ENCODE measurements around the gene BAD. TPM values are rescaled to one million over a fixed set of nuclear protein-coding genes. Genes with fewer than 3 reads are reported as not detected.
"Not testable (repeated sequence)": the region's sequence is repeated elsewhere in the genome, so short reads cannot be mapped to it uniquely, and the experiment has no call there.

BAD gene
- total RNA-seq = 100 to 1,000 TPM in 3 of 4 donors, 10 to 100 TPM in 1; 87.5 to 135 (median 111) TPM
- polyA plus RNA-seq = 164 TPM
- long read RNA-seq, donor 1, transcript BAD-203 (3 exons, 1,157 nt) = minor isoform, 14 of 158 reads
- long read RNA-seq, donor 1, transcript BAD-201 (4 exons, 929 nt) = major isoform, 127 of 158 reads
- long read RNA-seq, donor 1, partial matches to known transcripts = 1 of 158 reads
- long read RNA-seq, donor 1, other reads (novel, unspliced or antisense) = 8 of 158 reads
- long read RNA-seq, donor 2, transcript BAD-201 (4 exons, 929 nt) = major isoform, 87 of 123 reads
- long read RNA-seq, donor 2, transcript BAD-203 (3 exons, 1,157 nt) = minor isoform, 21 of 123 reads
- long read RNA-seq, donor 2, partial matches to known transcripts = 0 of 123 reads
- long read RNA-seq, donor 2, other reads (novel, unspliced or antisense) = 8 of 123 reads
- long read RNA-seq, donor 3, transcript BAD-203 (3 exons, 1,157 nt) = minor isoform, 18 of 142 reads
- long read RNA-seq, donor 3, transcript BAD-201 (4 exons, 929 nt) = major isoform, 114 of 142 reads
- long read RNA-seq, donor 3, partial matches to known transcripts = 0 of 142 reads
- long read RNA-seq, donor 3, other reads (novel, unspliced or antisense) = 8 of 142 reads
- long read RNA-seq, donor 4, transcript BAD-203 (3 exons, 1,157 nt) = minor isoform, 18 of 113 reads
- long read RNA-seq, donor 4, transcript BAD-201 (4 exons, 929 nt) = major isoform, 84 of 113 reads
- long read RNA-seq, donor 4, partial matches to known transcripts = 1 of 113 reads
- long read RNA-seq, donor 4, other reads (novel, unspliced or antisense) = 8 of 113 reads

DNA sequence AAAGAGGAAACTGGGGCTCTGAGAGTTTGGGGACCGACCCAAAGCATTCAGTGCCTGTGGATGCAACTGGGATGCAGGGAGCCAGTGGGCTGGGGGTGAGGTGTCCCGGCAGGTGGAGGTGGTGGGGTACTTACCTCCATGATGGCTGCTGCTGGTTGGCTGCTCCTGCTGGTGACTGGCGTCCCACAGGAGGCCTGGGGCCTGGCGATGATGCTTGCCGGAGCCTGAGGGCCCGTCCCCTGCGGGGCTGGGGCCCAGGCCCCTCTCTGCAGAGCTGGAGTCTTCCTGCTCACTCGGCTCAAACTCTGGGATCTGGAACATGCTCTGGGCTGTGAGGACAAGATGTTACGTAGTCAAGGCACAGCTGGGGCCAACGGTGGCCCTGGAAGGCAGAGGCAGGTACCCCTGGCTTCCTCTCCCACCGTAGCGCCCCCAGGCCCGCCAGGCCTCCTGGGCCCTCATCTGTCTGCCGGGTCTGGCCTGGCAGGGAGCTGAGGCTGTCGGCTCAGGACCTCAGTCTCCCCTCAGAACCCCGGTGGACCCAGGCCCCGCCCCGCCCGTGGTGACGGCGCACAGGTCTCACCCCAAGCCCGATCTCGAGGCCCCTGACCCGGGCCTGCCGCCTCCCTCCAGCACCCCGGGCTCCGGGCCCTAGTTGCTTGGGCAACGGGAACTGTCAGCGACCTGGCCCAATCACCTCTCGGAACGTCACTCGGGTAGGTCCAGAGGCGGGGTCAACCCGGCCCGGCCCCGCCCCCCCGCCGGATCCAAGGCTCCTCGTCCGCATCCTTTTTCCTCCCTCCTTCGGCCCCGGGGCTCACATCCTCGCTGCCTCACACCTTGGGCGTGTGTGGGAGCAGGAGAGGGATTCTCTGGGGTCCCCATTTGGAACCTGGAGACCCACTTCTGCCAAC lies at the start of gene BAD:
BAD (minus strand) TSS at position 618 of the 914 bp plus-strand sequence; CDS start at position 321, 297 bp downstream.
- peaks cover 7% of the 10 kb centered on the region for H3K4me1 ChIP-seq (ENCODE audit: control insufficient read depth, insufficient read depth, low read length)
- peak within 1 kb of the TSS; percentile 84 for H3K4me3 ChIP-seq (ENCODE audit: low read length)
- no peaks in the 10 kb centered on the region for H3K9me3 ChIP-seq (ENCODE audit: control insufficient read depth, low read length)
- H3K27ac ChIP-seq (ENCODE audit: low read length) = peak within 1 kb of the TSS; percentile 84
- WGBS = 3% methylated on average over 44 of the region's 44 CpGs
- no peaks in the 10 kb centered on the region for H3K27me3 ChIP-seq (ENCODE audit: control insufficient read depth, insufficient read depth)
- ATAC-seq (peak; percentile 92), DNase-seq (peak; percentile 95 to 98 (median 98))
- intact Hi-C loops (cut with DNase I) = no loop called here

DNA sequence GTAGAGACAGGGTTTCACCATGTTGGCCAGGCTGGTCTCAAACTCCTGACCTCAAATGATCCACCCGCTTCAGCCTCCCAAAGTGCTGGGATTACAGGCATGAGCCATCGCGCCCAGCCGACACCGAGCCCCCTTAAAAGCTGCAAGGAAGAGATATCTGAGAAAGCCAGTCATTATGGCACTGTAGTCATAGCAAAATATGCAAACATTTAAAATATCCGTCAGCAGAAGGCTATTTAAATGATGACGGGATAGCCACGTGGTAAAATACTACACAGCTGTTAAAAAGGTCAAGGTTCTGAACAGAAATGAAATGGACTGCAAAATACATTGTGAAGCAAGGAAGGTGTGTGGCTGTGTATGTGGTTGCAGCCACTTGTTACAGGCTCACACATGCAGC lies 49.1 kb upstream of the BAD start:
- intact Hi-C loops (cut with DNase I) = no loop called here
- no peaks in the 10 kb centered on the region for H3K9me3 ChIP-seq (ENCODE audit: control insufficient read depth, low read length)
- peaks cover 7% of the 10 kb centered on the region for H3K4me1 ChIP-seq (ENCODE audit: control insufficient read depth, insufficient read depth, low read length)
- ATAC-seq = no peak
- H3K4me3 ChIP-seq (ENCODE audit: low read length) = no peak overlapping the region
- no peak for DNase-seq
- H3K27ac ChIP-seq (ENCODE audit: low read length) = no peak overlapping the region
- 89% methylated on average over 8 of the region's 8 CpGs for WGBS
- no peaks in the 10 kb centered on the region for H3K27me3 ChIP-seq (ENCODE audit: control insufficient read depth, insufficient read depth)

DNA sequence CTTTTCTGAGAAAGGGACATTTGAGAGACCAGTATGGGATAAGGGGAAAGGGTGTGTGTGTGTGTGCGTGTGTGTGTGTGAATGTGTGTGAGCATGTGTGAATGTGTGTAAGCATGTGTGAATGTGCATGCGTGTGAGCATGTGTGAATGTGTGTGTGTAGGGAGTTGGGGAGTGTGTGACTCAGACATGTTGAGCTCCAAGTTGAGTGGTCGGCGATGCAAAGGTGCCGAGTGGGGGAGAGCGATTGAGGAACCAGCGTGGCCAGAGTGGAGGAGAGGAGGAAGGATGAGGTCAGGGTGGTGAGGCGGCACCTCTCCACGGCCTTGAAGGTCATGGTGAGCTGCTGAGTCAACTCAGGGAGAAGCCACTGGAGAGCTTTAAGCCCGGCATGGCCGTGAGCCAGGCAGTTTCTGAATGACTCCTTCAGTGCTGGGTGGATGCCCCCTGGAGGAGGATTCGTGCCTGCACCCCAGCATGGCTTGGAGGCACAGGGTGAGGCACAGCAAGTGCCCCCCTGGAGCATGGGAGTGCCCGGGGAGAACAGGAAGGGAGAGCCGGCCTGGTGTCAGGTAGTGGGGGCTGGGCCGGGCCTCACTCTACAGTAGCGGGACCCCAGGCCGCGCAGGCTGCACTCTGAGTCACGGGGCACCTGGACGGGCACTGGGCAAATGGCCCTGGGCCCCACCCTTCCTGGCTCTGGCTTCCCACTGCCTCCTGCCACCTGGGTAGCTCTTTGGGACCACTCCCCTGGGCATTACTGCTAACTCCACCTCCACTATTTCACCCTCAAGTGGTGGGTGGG lies 47.3 kb upstream of the BAD start:
- 38% methylated on average over 20 of the region's 20 CpGs for WGBS
- peaks cover 7% of the 10 kb centered on the region for H3K4me1 ChIP-seq (ENCODE audit: control insufficient read depth, insufficient read depth, low read length)
- H3K9me3 ChIP-seq (ENCODE audit: control insufficient read depth, low read length) = no peaks in the 10 kb centered on the region
- H3K27ac ChIP-seq (ENCODE audit: low read length) = no peak overlapping the region
- H3K27me3 ChIP-seq (ENCODE audit: control insufficient read depth, insufficient read depth) = no peaks in the 10 kb centered on the region
- intact Hi-C loops (cut with DNase I) = no loop called here
- DNase-seq (peak; percentile 89 to 93 (median 91)), ATAC-seq (peak; percentile 56 to 75)
- H3K4me3 ChIP-seq (ENCODE audit: low read length) = no peak overlapping the region

DNA sequence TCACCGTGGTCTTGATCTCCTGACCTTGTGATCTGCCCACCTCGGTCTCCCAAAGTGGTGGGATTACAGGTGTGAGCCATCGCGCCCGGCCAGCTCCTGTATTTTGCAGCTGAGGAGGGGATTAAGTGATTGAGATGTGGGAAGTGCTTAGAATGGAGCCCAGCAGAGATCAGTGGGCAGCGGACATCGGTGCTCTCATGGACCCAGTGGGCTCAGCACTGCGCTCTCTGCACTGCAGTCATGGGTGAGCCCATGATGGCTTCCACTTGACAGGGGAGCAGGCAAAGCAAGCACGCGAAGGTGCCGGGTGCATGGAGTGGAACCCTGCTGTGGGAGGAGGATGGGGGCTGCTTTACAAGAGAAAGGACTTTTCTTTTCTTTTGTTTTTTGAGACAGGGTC lies 46.4 kb upstream of the BAD start:
- ATAC-seq = no peak

DNA sequence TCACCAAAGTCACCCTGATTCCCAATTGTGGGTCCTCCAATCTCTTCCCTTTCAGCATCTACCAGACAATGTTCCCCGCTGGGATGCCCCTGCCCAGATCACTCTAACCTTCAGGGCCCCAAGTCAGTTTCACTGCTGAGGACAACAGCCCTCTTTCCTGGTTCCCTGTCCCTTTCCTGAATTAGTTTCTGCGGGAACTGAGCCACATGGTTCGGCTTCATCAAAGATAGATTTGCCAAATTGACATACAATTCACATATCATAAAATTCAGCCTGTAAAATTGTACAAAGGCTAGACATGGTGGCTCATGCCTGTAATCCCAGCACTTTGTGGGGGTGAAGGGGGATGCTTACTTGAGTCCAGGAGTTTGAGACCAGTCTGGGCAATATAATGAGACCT lies 43.5 kb upstream of the BAD start:
- Histone ChIP-seq H3K27me3 (ENCODE audit: control insufficient read depth, insufficient read depth) (no peaks in the 10 kb centered on the region), H3K9me3 (ENCODE audit: control insufficient read depth, low read length) (no peaks in the 10 kb centered on the region), H3K27ac (ENCODE audit: low read length) (no peak overlapping the region), H3K4me3 (ENCODE audit: low read length) (no peak overlapping the region), H3K4me1 (ENCODE audit: control insufficient read depth, insufficient read depth, low read length) (peaks cover 7% of the 10 kb centered on the region)
- ATAC-seq (no peak), DNase-seq (no peak)
- intact Hi-C loops (cut with DNase I) = no loop called here
- 80% methylated on average over 3 of the region's 3 CpGs for WGBS

More for the DNA sequence above, 46.4 kb upstream of the BAD start:
- DNase-seq = no peak
- H3K9me3 ChIP-seq (ENCODE audit: control insufficient read depth, low read length) = no peaks in the 10 kb centered on the region
- H3K27me3 ChIP-seq (ENCODE audit: control insufficient read depth, insufficient read depth) = no peaks in the 10 kb centered on the region
- intact Hi-C loops (cut with DNase I) = no loop called here
- H3K4me1 ChIP-seq (ENCODE audit: control insufficient read depth, insufficient read depth, low read length) = peaks cover 7% of the 10 kb centered on the region
- H3K4me3 ChIP-seq (ENCODE audit: low read length) = no peak overlapping the region
- 77% methylated on average over 11 of the region's 11 CpGs for WGBS
- no peak overlapping the region for H3K27ac ChIP-seq (ENCODE audit: low read length)

DNA sequence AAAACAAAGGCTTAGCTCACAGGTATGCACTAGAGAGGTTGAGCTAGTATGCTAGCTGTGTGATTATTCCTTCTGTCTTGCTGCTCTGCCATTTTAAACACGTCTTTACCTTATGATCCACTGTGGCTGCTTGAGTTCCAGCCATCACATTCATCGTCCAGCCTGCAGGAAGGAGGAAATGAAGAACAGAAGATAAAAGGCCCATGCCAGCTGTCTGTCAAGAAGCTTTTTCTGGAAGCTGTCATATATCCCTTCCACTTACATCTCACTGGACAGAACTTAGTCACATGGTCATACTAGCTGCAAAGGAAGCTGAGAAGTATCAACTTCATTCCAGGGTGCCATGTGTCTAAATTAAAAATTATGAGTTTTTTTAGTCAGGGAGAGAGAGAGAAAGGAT lies 42.9 kb upstream of the BAD start:
- Histone ChIP-seq H3K27ac (ENCODE audit: low read length) (no peak overlapping the region), H3K4me3 (ENCODE audit: low read length) (no peak overlapping the region), H3K9me3 (ENCODE audit: control insufficient read depth, low read length) (no peaks in the 10 kb centered on the region), H3K27me3 (ENCODE audit: control insufficient read depth, insufficient read depth) (no peaks in the 10 kb centered on the region), H3K4me1 (ENCODE audit: control insufficient read depth, insufficient read depth, low read length) (peaks cover 7% of the 10 kb centered on the region)
- ATAC-seq (no peak), DNase-seq (no peak)
- WGBS = 82% methylated on average over 2 of the region's 2 CpGs
- intact Hi-C loops (cut with DNase I) = no loop called here

DNA sequence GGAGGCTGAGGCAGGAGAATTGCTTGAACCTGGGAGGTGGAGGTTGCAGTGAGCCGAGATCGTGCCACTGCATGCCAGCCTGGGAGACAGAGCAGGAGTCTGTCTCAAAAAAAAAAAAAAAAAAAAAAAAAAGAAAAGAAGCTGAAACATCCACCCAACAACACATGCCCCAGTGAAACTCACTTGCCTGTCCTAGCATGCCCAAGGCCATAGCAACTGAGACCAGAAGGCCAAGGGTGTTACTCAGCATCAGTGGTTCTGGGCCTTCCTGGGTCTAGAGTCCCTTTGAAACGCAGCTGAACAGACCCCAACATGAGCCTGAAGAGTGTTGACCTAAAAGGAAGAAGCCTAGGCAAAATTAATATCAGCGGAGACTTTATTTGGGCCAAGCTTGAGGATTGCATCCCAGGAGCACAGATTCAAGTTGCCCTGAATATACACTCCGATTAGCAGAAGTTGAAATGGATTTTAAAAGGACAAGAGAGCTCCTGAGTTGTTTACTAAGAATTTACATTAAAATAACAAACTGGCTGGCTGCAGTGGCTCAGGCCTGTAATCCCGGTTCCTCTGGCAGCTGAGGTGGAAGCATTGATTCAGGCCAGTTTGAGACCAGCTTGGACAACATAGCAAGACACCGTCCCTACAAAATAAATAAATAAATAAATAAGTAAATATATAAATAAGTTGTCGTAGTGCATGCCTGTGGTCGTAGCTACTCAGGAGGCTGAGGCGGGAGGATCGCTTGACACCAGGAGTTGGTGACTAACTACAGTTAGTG lies 40.4 kb upstream of the BAD start:
- intact Hi-C loops (cut with DNase I) = no loop called here
- Histone ChIP-seq H3K27ac (ENCODE audit: low read length) (no peak overlapping the region), H3K4me1 (ENCODE audit: control insufficient read depth, insufficient read depth, low read length) (no peaks in the 10 kb centered on the region), H3K27me3 (ENCODE audit: control insufficient read depth, insufficient read depth) (no peaks in the 10 kb centered on the region), H3K9me3 (ENCODE audit: control insufficient read depth, low read length) (no peaks in the 10 kb centered on the region), H3K4me3 (ENCODE audit: low read length) (no peak overlapping the region)
- 84% methylated on average over 11 of the region's 11 CpGs for WGBS
- ATAC-seq (no peak), DNase-seq (peak in 1 of 3 donors; percentile 5)

DNA sequence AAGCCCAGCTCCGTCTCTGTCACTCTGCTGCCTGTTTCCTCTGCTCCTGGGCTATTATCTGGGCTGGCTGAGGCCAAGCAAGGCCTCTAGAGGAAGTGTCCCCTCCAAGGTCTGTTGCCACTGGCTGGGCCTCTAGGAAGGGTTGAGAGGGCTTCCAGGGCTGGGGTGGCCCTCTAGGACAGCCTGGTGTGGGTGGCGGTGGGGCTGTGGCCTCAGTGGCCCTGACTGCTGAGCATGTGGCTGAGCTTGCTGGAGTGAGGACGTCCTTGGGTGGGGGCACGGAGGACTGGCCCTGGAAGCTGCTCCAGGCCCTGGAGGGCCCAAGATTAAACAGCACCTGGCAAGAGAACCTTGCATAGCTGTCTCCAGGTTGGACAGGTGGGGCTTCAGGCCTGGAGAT lies 39.5 kb upstream of the BAD start:
- H3K4me1 ChIP-seq (ENCODE audit: control insufficient read depth, insufficient read depth, low read length); H3K9me3 ChIP-seq (ENCODE audit: control insufficient read depth, low read length); H3K27me3 ChIP-seq (ENCODE audit: control insufficient read depth, insufficient read depth); H3K27ac ChIP-seq (ENCODE audit: low read length); H3K4me3 ChIP-seq (ENCODE audit: low read length); ATAC-seq; intact Hi-C loops (cut with DNase I): not testable (repeated sequence)
- peak in 2 of 3 donors; percentile 41 to 44 for DNase-seq
- WGBS = 84% methylated on average over 4 of the region's 4 CpGs

DNA sequence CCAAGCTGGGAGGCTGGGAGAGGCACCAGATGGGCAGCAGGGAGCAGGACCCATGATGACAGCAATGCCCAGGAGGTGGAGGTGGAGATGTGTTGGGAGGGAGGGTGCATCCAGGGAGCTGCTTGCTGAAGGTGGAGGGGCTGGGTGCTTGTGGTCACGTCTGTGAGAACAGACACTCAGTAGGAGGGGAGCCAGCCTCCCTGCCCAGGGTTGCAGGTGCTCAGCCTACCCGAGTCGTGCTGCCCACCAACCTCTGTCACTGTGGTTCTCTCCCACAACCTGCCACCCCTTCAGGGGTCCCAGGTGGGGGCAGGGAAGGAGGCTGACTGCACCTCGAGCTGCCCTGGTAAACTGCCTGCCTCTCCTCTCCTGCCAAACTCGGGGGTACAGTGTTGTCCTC lies 38.9 kb upstream of the BAD start:
- no peaks in the 10 kb centered on the region for H3K27me3 ChIP-seq (ENCODE audit: control insufficient read depth, insufficient read depth)
- WGBS = 76% methylated on average over 5 of the region's 5 CpGs
- no peak overlapping the region for H3K4me3 ChIP-seq (ENCODE audit: low read length)
- no peak for ATAC-seq
- no peaks in the 10 kb centered on the region for H3K9me3 ChIP-seq (ENCODE audit: control insufficient read depth, low read length)
- DNase-seq = peak in 2 of 3 donors; percentile 42
- intact Hi-C loops (cut with DNase I) = no loop called here
- H3K27ac ChIP-seq (ENCODE audit: low read length) = no peak overlapping the region
- no peaks in the 10 kb centered on the region for H3K4me1 ChIP-seq (ENCODE audit: control insufficient read depth, insufficient read depth, low read length)

DNA sequence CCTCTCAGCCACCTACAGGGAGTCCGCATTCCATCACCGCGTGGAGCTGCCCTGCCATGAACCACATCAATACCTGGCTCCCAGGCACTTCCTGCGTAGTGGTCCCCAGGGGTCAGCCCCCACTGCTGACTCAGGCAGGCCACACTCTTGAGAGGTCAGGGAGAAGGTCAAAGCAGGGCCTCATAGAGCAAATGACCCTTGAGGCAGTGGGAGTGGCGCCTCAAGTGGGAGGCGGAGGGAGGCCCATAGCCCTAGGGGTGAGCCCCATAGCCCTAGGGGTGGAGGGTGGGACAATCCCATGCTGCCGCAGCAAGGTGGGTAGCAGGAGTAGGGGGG lies 38.4 kb upstream of the BAD start:
- ATAC-seq = no peak
- WGBS = 81% methylated on average over 7 of the region's 7 CpGs
- no peaks in the 10 kb centered on the region for H3K9me3 ChIP-seq (ENCODE audit: control insufficient read depth, low read length)
- H3K27me3 ChIP-seq (ENCODE audit: control insufficient read depth, insufficient read depth) = no peaks in the 10 kb centered on the region
- no peak overlapping the region for H3K4me3 ChIP-seq (ENCODE audit: low read length)
- no peak for DNase-seq
- no peaks in the 10 kb centered on the region for H3K4me1 ChIP-seq (ENCODE audit: control insufficient read depth, insufficient read depth, low read length)
- intact Hi-C loops (cut with DNase I) = no loop called here
- no peak overlapping the region for H3K27ac ChIP-seq (ENCODE audit: low read length)

Data from right cardiac atrium (tissue), 5 donors.